Measurements from ENCODE around the gene MAMSTR. TPM values are rescaled to one million over a fixed set of nuclear protein-coding genes. Genes with fewer than 3 reads are reported as not detected.
A peak's percentile ranks its signal among the peaks of the same experiment; 100 is the strongest.

Gene MAMSTR
- total RNA-seq, 4 donors from 2014 or later: 0.26 to 24.2 (median 3.0) TPM; not detected in 1

- DNase-seq: peak in 1 of 2 donors; percentile 65
- TF ChIP-seq POLR2A (IDR thresholded peaks at IDR 0.05) (no peak), CTCF (IDR thresholded peaks at IDR 0.05) (no peak)
These were observed 25.9 kb upstream of the MAMSTR start for GRCh38 chr19:48745208-48745995.

GRCh38 chr19:48742096-48742495, 22.6 kb upstream of the MAMSTR start:
- Histone ChIP-seq H3K36me3 (no peaks in the 10 kb centered on the region), H3K27ac (peak overlapping the region in 1 of 2 donors; percentile 81), H3K27me3 (no peaks in the 10 kb centered on the region), H3K9me3 (no peaks in the 10 kb centered on the region), H3K4me3 (no peak overlapping the region), H3K4me1 (peaks cover 0 to 5% of the 10 kb centered on the region in 2 donors)
- TF ChIP-seq POLR2A (IDR thresholded peaks at IDR 0.05) (no peak), CTCF (IDR thresholded peaks at IDR 0.05) (no peak)
- intact Hi-C loops (cut with DNase I; ENCODE audit: low total_unique reads): no loop called here
- no peak for DNase-seq

More at GRCh38 chr19:48745208-48745995, 25.9 kb upstream of the MAMSTR start:
- no peaks in the 10 kb centered on the region for H3K9me3 ChIP-seq
- H3K27me3 ChIP-seq: no peaks in the 10 kb centered on the region
- intact Hi-C loops (cut with DNase I; ENCODE audit: low total_unique reads): no loop called here
- no peak overlapping the region for H3K4me3 ChIP-seq
- H3K27ac ChIP-seq: no peak overlapping the region
- H3K36me3 ChIP-seq: no peaks in the 10 kb centered on the region
- no peaks in the 10 kb centered on the region for H3K4me1 ChIP-seq

- Histone ChIP-seq H3K27me3 (no peaks in the 10 kb centered on the region), H3K27ac (peak overlapping the region; percentile 73 to 81), H3K4me3 (peak overlapping the region in 1 of 2 donors; percentile 1), H3K9me3 (no peaks in the 10 kb centered on the region), H3K4me1 (peaks cover 0 to 5% of the 10 kb centered on the region in 2 donors), H3K36me3 (no peaks in the 10 kb centered on the region)
- intact Hi-C loops (cut with DNase I; ENCODE audit: low total_unique reads): no loop called here
- TF ChIP-seq CTCF (IDR thresholded peaks at IDR 0.05): no peak
- peak; percentile 24 to 38 for TF ChIP-seq POLR2A (IDR thresholded peaks at IDR 0.05)
- peak in 1 of 2 donors; percentile 60 for DNase-seq
These were observed 21.8 kb upstream of the MAMSTR start for GRCh38 chr19:48741129-48741999.

GRCh38 chr19:48740164-48740972, 20.8 kb upstream of the MAMSTR start, which contains the start of gene RASIP1:
Gene RASIP1, minus strand, starts transcription at chr19:48740610. Its CDS starts 328 bp downstream, at chr19:48740282.
- Histone ChIP-seq H3K4me1 (peaks cover 0 to 5% of the 10 kb centered on the region in 2 donors), H3K27ac (peak within 1 kb of the TSS; percentile 73 to 81), H3K4me3 (peak within 1 kb of the TSS; percentile 9 to 49), H3K9me3 (no peaks in the 10 kb centered on the region), H3K27me3 (no peaks in the 10 kb centered on the region), H3K36me3 (no peaks in the 10 kb centered on the region)
- TF ChIP-seq POLR2A (IDR thresholded peaks at IDR 0.05) (peak; percentile 21 to 29), CTCF (IDR thresholded peaks at IDR 0.05) (no peak)
- peak in 1 of 2 donors; percentile 69 for DNase-seq
- intact Hi-C loops (cut with DNase I; ENCODE audit: low total_unique reads): no loop called here

Measured in uterus (tissue), 4 donors.